ENCODE results near the gene B4GALT3.

B4GALT3 gene

GRCh38 chr1:161185732-161186311, 8.5 kb upstream of the B4GALT3 start:
- no peak for DNase-seq

- DNase-seq = no peak
Measured at GRCh38 chr1:161185282-161185682, 8.0 kb upstream of the B4GALT3 start.

DNA sequence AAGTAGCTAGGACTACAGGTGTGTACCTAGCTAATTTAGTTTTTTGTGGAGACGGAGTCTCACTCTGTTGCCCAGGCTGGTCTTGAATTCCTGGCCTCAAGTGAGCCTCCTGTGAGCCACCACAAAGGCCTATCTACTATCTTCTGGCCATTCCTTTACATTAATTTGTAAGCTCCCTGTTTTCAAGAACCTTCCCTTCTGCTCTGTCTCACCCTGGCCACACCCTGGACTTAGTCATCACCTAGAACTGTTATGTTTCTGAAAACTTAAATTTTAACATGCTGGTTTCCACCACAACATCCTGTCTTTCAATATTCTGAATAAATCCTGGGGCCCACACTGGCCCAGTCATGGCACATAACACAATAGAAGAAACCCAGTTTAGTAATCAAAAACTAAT, 4.9 kb upstream of the B4GALT3 start:
- DNase-seq = no peak

GRCh38 chr1:161180639-161181038, 3.3 kb upstream of the B4GALT3 start:
- no peak for DNase-seq

GRCh38 chr1:161179698-161180097, 2.4 kb upstream of the B4GALT3 start:
- no peak for DNase-seq

DNA sequence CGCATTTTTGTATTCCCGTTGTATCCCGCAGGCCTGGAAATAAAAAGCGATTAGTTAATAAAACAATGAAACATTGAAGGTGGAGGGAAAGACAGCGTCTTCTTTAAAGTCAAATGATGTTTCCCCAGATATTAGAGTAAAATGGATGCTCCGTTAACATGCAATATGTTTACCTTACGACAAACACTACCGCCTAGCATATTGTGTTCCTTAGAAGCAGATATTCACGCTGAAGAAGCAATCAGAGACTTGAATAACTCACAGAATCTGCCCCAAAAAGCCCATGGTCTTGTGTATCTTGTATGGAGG, 583 bp upstream of the B4GALT3 start:
- DNase-seq = no peak

DNA sequence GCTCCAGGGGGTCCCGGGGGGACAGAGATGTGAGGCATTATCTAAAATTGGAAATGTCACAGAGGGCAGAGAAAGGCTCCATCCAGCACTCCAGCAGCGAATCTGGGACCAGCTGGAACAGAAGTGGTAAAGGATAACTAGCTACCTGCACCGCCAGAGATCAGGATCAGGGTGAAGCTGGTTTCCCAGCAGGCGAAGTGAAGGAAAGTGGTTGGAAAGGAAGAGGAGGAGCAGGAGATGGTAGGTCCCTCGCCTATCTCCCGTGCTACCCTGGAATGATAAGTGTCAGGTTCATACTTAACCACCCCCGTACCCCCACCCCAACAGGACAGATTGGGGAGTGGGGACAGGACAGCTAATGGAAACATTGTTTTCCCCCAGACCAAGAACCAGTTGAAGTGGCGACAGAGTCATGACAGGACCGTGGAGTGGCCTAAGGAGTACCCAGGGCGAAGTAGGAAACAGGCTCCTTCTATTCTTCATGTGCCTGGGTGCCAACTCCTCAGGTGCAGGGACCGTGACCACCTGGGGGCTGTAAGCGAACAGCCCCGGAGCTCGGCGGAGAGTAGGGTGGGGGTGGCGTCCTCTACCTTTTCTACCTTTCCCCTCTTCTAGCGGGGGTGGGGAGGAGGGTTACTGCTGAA, 717 bp downstream of the B4GALT3 start:
- no peak for DNase-seq

- DNase-seq = no peak
Measured at GRCh38 chr1:161175771-161176453, 1.4 kb downstream of the B4GALT3 start.

GRCh38 chr1:161174911-161175310, 2.4 kb downstream of the B4GALT3 start:
- DNase-seq = no peak

GRCh38 chr1:161173711-161174110, 3.6 kb downstream of the B4GALT3 start:
- DNase-seq = no peak

GRCh38 chr1:161172776-161173376, 4.4 kb downstream of the B4GALT3 start:
- DNase-seq = no peak

- no peak for DNase-seq
Measured at GRCh38 chr1:161172349-161172748, 5.0 kb downstream of the B4GALT3 start.

- DNase-seq = no peak
Measured at GRCh38 chr1:161171696-161172095, 5.6 kb downstream of the B4GALT3 start.

GRCh38 chr1:161171191-161171590, 6.1 kb downstream of the B4GALT3 start:
- no peak for DNase-seq

DNA sequence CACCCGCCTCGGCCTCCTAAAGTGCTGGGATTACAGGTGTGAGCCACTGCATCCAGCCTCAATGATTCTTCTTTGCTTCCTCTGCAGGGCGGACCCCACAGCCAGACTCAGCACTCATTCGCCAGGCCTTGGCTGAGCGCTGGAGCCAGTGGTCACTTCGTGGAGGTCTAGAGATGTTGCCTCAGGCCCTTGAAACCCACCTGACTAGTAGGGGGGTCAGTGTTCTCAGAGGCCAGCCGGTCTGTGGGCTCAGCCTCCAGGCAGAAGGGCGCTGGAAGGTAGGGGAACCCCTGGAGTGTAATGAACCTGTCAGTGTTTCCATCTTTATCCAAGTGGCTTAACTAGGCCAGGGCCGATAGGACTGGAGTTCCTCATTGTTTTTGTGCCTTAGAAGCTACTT, 8.4 kb downstream of the B4GALT3 start:
- DNase-seq = no peak

DNA sequence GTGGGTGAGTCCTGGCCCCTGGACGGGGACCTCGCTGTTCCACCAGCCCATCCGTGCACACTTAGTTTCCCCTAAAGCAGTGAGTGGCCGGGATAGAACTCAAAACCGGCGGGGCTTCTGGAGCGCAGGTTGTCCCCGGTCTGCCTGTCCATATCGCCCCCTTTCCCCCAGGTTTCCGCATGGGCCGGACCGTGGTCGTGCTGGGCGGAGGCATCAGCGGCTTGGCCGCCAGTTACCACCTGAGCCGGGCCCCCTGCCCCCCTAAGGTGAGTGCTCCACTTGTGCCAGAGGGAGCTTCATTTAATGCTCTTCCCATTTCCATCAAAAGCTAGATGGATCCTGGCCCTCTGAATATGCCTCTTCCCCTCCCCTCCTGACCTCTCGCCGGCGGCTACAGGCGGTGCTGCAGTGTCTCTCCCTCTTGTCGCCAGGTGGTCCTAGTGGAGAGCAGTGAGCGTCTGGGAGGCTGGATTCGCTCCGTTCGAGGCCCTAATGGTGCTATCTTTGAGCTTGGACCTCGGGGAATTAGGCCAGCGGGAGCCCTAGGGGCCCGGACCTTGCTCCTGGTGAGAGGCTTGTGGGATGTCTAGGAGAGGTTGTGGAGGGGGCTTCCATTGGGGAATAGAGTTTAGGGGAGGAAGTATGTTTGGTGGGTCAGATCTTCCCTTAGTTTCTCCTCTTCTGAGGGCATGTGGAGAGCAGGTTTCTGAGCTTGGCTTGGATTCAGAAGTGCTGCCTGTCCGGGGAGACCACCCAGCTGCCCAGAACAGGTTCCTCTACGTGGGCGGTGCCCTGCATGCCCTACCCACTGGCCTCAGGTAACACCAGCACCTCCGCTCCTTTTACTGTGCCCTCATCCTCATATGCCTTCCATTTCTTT, 10.4 kb downstream of the B4GALT3 start:
- no peak for DNase-seq

- DNase-seq = peak; percentile 94
Measured at GRCh38 chr1:161165742-161166668, 11.3 kb downstream of the B4GALT3 start, which contains the start of gene PPOX. TSS of gene PPOX (plus strand) at chr1:161166426. CDS start at chr1:161166848, 422 bp downstream.

GRCh38 chr1:161164901-161165610, 12.3 kb downstream of the B4GALT3 start:
- no peak for DNase-seq

- no peak for DNase-seq
Measured at GRCh38 chr1:161163793-161164192, 13.5 kb downstream of the B4GALT3 start.

- DNase-seq = no peak
Measured at GRCh38 chr1:161162806-161163205, 14.5 kb downstream of the B4GALT3 start.

DNA sequence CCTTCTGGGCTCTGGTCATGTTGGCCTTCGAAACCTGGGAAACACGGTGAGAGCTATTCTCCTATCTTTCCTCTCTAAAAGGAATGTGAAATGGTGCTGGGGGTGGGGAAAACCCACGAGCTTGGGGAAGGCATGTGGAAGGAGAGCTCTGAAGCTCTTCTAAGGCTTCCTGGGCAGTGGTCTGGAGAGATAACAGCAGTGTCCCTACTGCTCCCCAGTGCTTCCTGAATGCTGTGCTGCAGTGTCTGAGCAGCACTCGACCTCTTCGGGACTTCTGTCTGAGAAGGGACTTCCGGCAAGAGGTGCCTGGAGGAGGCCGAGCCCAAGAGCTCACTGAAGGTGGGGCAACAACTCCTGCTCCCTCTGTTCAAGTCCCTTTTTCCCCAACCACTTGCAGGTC, 15.3 kb downstream of the B4GALT3 start:
- DNase-seq = no peak

Data from NCI-H1048 (cell line).